NT2/D1 (cell line): ENCODE measurements around the gene MYOF.
A peak's percentile ranks its signal among the peaks of the same experiment; 100 is the strongest.
"Not testable (repeated sequence)": the region's sequence is repeated elsewhere in the genome, so short reads cannot be mapped to it uniquely, and the experiment has no call there.

Experiments
- DNase-seq: peaks from one replicate; pipeline ENCODE4 v3.0.0-alpha.2; 2011; ENCODE audit warnings: low read depth, low spot score
- H3K27me3 ChIP-seq: 2 replicates; pipeline ENCODE4 v1.6.0; 2011; ENCODE audit warnings: mild to moderate bottlenecking; ENCODE audit not compliant: insufficient read length, insufficient read depth
- H3K36me3 ChIP-seq: 2 replicates; pipeline ENCODE4 v1.6.1; 2011; ENCODE audit warnings: mild to moderate bottlenecking, low read length, mixed read lengths; ENCODE audit not compliant: insufficient read depth, insufficient read length
- H3K4me1 ChIP-seq: 2 replicates; pipeline ENCODE4 v1.5.1; 2011; ENCODE audit not compliant: insufficient read depth, insufficient read length
- H3K4me3 ChIP-seq: 2 replicates; pipeline ENCODE4 v1.5.1; 2011; ENCODE audit warnings: low read depth; ENCODE audit not compliant: insufficient read length
- H3K9ac ChIP-seq: 2 replicates; pipeline ENCODE4 v1.6.0; 2011; ENCODE audit warnings: low read depth; ENCODE audit not compliant: insufficient read length
- H3K9me3 ChIP-seq: 2 replicates; pipeline ENCODE4 v1.5.1; 2011; ENCODE audit warnings: mild to moderate bottlenecking, low read length; ENCODE audit not compliant: insufficient read depth
- SUZ12 ChIP-seq: IDR thresholded peaks from 2 replicates; pipeline ENCODE4 v1.6.1; 2011; ENCODE audit not compliant: insufficient read length, insufficient read depth; ENCODE audit errors: extremely low read depth
- YY1 ChIP-seq: IDR thresholded peaks from 2 replicates; pipeline ENCODE4 v1.6.1; 2011; ENCODE audit not compliant: insufficient read length, insufficient read depth
- ZNF274 ChIP-seq: IDR thresholded peaks from 2 replicates; pipeline ENCODE4 v1.6.1; 2011; ENCODE audit warnings: mild to moderate bottlenecking, low read depth, low read length

Gene MYOF

GRCh38 chr10:93447970-93448369 is 34.2 kb downstream of the MYOF start:
- no peaks in the 10 kb centered on the region for H3K4me1 ChIP-seq
- peaks cover 36% of the 10 kb centered on the region for H3K36me3 ChIP-seq
- no peaks in the 10 kb centered on the region for H3K9me3 ChIP-seq
- no peaks in the 10 kb centered on the region for H3K27me3 ChIP-seq
- TF ChIP-seq YY1 (no peak), SUZ12 (no peak), ZNF274 (no peak)
- DNase-seq, result no peak
- H3K9ac ChIP-seq, result no peak overlapping the region
- no peak overlapping the region for H3K4me3 ChIP-seq

- Histone ChIP-seq H3K36me3 (peaks cover 33% of the 10 kb centered on the region), H3K27me3 (no peaks in the 10 kb centered on the region), H3K9me3 (no peaks in the 10 kb centered on the region), H3K9ac (no peak overlapping the region), H3K4me3 (no peak overlapping the region), H3K4me1 (no peaks in the 10 kb centered on the region)
- DNase-seq, result no peak
- TF ChIP-seq ZNF274, result no peak
- no peak for TF ChIP-seq YY1
- no peak for TF ChIP-seq SUZ12
These were observed 35.1 kb downstream of the MYOF start for GRCh38 chr10:93447019-93447418.

DNA sequence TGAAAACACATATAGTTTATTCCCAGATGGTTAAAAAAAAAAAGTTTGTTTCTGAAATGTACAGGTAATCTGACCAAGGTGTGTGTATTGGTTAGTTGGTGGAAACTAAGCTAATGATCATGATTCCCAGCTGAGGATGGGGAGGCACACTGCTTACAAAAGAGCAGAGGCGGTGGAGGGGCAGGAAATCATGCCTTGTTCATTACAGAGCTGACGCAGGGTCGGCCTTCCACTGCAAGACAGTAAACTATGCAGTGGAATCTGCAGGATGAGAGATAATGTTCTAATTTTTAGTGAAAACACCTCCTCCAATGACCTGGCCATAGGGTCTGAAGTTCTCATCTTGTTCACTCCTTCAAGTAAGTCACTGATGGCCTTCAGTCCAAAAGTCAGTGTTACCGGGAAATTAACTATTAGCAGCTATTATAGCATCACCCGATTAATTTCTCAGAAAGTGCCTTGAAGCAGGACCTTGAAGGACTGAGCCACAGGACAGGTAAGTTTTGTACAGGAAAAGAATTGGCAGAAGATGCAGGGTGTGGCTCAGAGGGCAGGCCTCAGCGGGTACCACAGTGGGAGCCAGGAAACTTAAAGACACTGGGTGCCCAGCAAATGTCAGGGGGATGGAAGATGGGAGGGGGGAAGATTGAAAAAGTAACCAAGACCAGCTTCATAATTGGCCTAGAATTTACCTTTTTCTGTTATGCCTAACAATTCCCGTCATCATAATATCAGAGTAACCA is 36.0 kb downstream of the MYOF start:
- H3K9ac ChIP-seq, result peak overlapping the region; percentile 3
- H3K27me3 ChIP-seq, result no peaks in the 10 kb centered on the region
- no peak overlapping the region for H3K4me3 ChIP-seq
- H3K9me3 ChIP-seq, result no peaks in the 10 kb centered on the region
- no peaks in the 10 kb centered on the region for H3K4me1 ChIP-seq
- DNase-seq, result no peak
- peaks cover 25% of the 10 kb centered on the region for H3K36me3 ChIP-seq
- TF ChIP-seq SUZ12 (no peak), ZNF274 (no peak), YY1 (no peak)

DNA sequence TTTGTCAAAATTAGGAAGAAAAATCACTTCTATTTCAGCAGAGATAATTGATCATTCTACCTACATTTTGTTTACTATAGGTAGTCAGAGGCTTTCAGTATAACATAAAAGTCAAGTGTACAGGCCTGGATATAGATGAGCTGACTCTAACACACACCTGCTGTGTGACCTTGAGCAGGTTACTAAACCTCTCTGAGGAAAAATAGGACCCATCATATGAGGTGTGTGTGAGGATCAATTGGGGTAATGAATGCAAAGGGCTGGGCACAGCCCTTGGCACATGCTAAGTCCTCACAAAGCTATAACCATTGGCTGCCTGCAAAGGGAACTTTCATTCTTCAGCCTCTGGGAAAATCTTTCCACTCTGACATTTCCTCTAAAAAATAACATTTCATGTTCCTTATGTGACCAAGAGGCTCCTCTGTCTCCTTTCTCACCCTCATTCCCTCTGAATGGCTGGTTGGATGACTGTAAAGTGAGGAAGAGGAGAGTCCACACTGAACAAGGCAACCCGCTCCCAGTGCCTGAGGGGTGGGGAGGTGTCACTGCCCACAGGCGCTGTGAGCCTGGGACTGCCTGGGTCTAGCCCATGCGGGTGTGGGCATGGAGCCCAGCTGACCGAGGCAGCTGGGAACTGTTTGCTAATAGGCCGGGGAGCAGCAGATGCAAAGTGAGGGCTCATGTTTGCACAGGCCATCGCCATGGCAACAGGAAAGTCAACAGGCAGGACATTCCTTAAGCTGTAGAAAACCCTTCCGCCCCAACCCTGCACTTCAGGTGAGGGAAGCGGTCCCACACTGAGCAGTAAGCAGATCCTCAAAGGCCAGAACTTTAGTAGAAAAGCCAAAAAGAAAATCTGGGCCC is 36.8 kb downstream of the MYOF start:
- H3K36me3 ChIP-seq, result peaks cover 20% of the 10 kb centered on the region
- H3K4me3 ChIP-seq, result no peak overlapping the region
- H3K9me3 ChIP-seq, result no peaks in the 10 kb centered on the region
- no peaks in the 10 kb centered on the region for H3K27me3 ChIP-seq
- peak; percentile 94 for DNase-seq
- H3K9ac ChIP-seq, result peak overlapping the region; percentile 46
- no peaks in the 10 kb centered on the region for H3K4me1 ChIP-seq
- TF ChIP-seq SUZ12 (no peak), ZNF274 (no peak), YY1 (no peak)

- H3K4me1 ChIP-seq, result peaks cover 3% of the 10 kb centered on the region
These were observed 38.7 kb downstream of the MYOF start for GRCh38 chr10:93443481-93443880.

GRCh38 chr10:93442721-93443120 is 39.4 kb downstream of the MYOF start:
- H3K9me3 ChIP-seq, H3K4me1 ChIP-seq, H3K9ac ChIP-seq, H3K4me3 ChIP-seq, DNase-seq, H3K27me3 ChIP-seq: not testable (repeated sequence)
- peaks cover 11% of the 10 kb centered on the region for H3K36me3 ChIP-seq

More at GRCh38 chr10:93443481-93443880, 38.7 kb downstream of the MYOF start:
- peaks cover 11% of the 10 kb centered on the region for H3K36me3 ChIP-seq
- H3K9me3 ChIP-seq, result no peaks in the 10 kb centered on the region
- no peak overlapping the region for H3K9ac ChIP-seq
- H3K27me3 ChIP-seq, result no peaks in the 10 kb centered on the region
- H3K4me3 ChIP-seq, result no peak overlapping the region
- TF ChIP-seq ZNF274 (no peak), YY1 (no peak), SUZ12 (no peak)
- no peak for DNase-seq

GRCh38 chr10:93440591-93441091 is 41.5 kb downstream of the MYOF start:
- peaks cover 3% of the 10 kb centered on the region for H3K4me1 ChIP-seq
- no peak overlapping the region for H3K9ac ChIP-seq
- TF ChIP-seq YY1 (no peak), SUZ12 (no peak), ZNF274 (no peak)
- H3K4me3 ChIP-seq, result no peak overlapping the region
- no peaks in the 10 kb centered on the region for H3K27me3 ChIP-seq
- peaks cover 11% of the 10 kb centered on the region for H3K36me3 ChIP-seq
- no peak for DNase-seq
- no peaks in the 10 kb centered on the region for H3K9me3 ChIP-seq
